Kidney epithelial cell (primary cell): Measurements from ENCODE around the gene BRCA2. TPM values are rescaled to one million over a fixed set of nuclear protein-coding genes. Genes with fewer than 3 reads are reported as not detected.

Source experiments
- DNase-seq: peaks from one replicate; pipeline ENCODE4 v3.0.0-alpha.2; 2010; ENCODE audit warnings: low read depth
- H3K27me3 ChIP-seq: 2 replicates; pipeline ENCODE4 v1.6.0; 2011; ENCODE audit warnings: low read length; ENCODE audit not compliant: control insufficient read depth, insufficient read depth
- H3K36me3 ChIP-seq: 2 replicates; pipeline ENCODE4 v1.5.1; 2011; ENCODE audit warnings: low read length; ENCODE audit not compliant: control insufficient read depth, insufficient read depth
- H3K4me3 ChIP-seq: 2 replicates; pipeline ENCODE4 v1.5.1; 2011; ENCODE audit warnings: low read depth, mild to moderate bottlenecking, control low read depth, low read length
- CTCF ChIP-seq: IDR thresholded peaks from 2 replicates; pipeline ENCODE4 v1.5.1; 2011; ENCODE audit warnings: mild to moderate bottlenecking, moderate library complexity, low read length, control low read depth, inconsistent platforms; ENCODE audit not compliant: insufficient read depth, poor library complexity, severe bottlenecking
- total RNA-seq: library from RNA; depleted of rRNA; stranded (reverse); fragments of >200 nt; gene quantifications from 2 replicates; pipeline ENCODE4 v1.2.3, GENCODE V29; 2015

Gene BRCA2
- total RNA-seq, 1 donor from 2014 or later, result 6.3 TPM

DNA sequence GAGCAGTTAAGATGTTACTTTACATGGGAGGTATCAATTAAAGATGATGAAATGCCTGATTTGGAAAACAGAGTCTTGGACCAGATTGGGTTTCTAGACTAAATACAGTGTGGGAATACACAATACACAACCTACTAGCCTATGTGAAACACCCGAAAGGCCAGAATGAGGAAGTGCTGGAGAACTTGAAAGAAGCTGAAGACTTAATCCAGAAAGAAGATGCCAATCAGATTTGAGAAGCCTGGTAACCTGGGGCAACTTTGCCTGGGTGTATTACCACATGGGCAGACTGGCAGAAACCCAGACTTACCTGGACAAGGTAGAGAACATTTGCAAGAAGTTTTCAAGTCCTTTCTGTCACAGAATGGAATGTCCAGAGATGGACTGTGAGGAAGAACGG, 69.4 kb downstream of the BRCA2 start:
- H3K4me3 ChIP-seq, result no peak overlapping the region
- no peaks in the 10 kb centered on the region for H3K27me3 ChIP-seq
- no peak for DNase-seq
- no peak for TF ChIP-seq CTCF
- no peaks in the 10 kb centered on the region for H3K36me3 ChIP-seq

- DNase-seq, result no peak
- no peak for TF ChIP-seq CTCF
- Histone ChIP-seq H3K4me3 (no peak overlapping the region), H3K36me3 (no peaks in the 10 kb centered on the region), H3K27me3 (no peaks in the 10 kb centered on the region)
These were observed 70.1 kb downstream of the BRCA2 start for GRCh38 chr13:32385410-32385809.

DNA sequence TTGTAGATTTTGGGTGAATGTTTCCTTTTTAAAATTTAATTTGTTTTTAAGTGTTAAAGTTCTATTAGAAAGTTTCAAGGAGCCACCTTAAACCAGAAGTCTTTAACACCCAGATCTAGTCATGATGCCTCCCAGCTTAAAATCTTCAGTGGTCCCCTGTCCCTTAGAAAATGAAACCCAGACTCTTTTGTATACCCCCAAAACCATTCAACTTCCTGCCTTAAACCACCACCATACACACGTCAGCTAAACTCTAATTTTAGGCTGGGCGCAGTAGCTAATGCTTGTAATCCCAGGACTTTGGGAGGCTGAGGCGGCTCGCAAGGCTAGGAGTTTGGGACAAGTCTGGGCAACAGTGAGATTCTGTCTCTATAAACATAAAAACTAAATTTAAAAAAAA, 74.7 kb downstream of the BRCA2 start:
- H3K36me3 ChIP-seq, result no peaks in the 10 kb centered on the region
- H3K27me3 ChIP-seq, result no peaks in the 10 kb centered on the region
- no peak overlapping the region for H3K4me3 ChIP-seq
- no peak for DNase-seq
- no peak for TF ChIP-seq CTCF

DNA sequence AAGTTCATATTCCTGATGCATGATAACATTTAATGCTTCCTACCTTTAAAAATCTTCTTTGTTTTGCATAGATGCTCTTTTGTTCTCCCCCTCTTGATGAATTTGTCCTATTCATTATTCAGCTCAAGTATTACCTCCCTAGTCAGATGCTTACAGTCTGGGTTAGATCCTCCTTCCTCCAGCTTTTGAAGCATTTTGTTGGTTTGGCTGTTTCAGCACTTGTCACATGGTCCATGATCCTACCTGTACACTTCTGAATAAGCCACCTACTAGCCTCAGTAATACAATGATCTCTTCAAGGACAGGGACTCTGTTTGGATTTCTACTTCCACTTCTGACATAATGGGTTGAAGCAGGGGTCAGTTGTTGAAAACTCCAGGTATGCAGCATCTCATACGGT, 75.2 kb downstream of the BRCA2 start:
- H3K27me3 ChIP-seq, result no peaks in the 10 kb centered on the region
- DNase-seq, result no peak
- H3K36me3 ChIP-seq, result no peaks in the 10 kb centered on the region
- H3K4me3 ChIP-seq, result no peak overlapping the region
- TF ChIP-seq CTCF, result no peak

DNA sequence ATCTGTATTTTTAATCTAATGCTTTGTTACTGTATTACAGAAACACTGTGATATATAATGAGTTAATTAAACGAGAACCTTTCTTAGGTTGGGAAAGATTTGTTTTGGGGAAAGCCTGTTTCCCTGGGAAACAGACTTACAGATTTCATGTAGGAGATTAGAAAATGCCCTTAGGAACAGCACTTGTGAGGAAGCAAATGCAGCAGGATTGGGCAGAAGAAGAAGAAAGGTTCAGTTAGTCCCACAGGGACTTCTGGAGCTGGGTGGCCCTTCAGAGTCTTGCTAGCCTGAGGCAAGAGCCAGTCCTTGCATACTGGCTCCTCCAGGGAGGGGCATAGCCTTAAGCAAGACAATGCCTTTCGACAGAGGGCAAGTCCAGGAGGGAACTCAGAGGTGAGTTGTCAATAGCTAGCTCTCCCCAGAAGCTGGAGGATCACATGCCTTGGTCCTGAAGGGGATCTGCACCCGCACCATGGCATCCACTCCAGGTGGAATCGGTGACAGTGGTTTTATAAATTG, 75.9 kb downstream of the BRCA2 start:
- Histone ChIP-seq H3K27me3 (no peaks in the 10 kb centered on the region), H3K4me3 (no peak overlapping the region), H3K36me3 (no peaks in the 10 kb centered on the region)
- TF ChIP-seq CTCF, result no peak
- no peak for DNase-seq

- no peak for DNase-seq
- Histone ChIP-seq H3K4me3 (no peak overlapping the region), H3K27me3 (no peaks in the 10 kb centered on the region), H3K36me3 (no peaks in the 10 kb centered on the region)
- TF ChIP-seq CTCF, result no peak
These were observed 87.8 kb downstream of the BRCA2 start for GRCh38 chr13:32403108-32403507.
